Uterus (tissue), 4 donors: ENCODE data around the gene CCN5. TPM values are rescaled to one million over a fixed set of nuclear protein-coding genes. Genes with fewer than 3 reads are reported as not detected.

Experiments
- DNase-seq, 2 donors: peaks; one replicate each; pipeline ENCODE4 v3.0.0-alpha.2; 2019 to 2020
- H3K27ac ChIP-seq, 2 donors: fragments of 200-600 bp; sonication (generic); 1 replicate in 1 of 2; 2 replicates in 1 of 2; pipeline ENCODE4 v1.5.1; 2016 to 2018
- H3K27me3 ChIP-seq, 2 donors: fragments of 200-600 bp; sonication (generic); one replicate each; pipeline ENCODE4 v1.5.1; 2018 to 2019; ENCODE audit warnings: control low read depth in 1 of 2
- H3K36me3 ChIP-seq, 2 donors: fragments of 200-600 bp; sonication (generic); one replicate each; pipeline ENCODE4 v1.5.1; 2019; ENCODE audit warnings: control low read depth in 1 of 2
- H3K4me1 ChIP-seq, 2 donors: fragments of 200-600 bp; sonication (generic); one replicate each; pipeline ENCODE4 v1.5.1; 2018 to 2019; ENCODE audit warnings: control low read depth in 1 of 2
- H3K4me3 ChIP-seq, 2 donors: fragments of 200-600 bp; sonication (generic); 1 replicate in 1 of 2; 2 replicates in 1 of 2; pipeline ENCODE4 v1.5.1; 2018 to 2019; ENCODE audit warnings: mild to moderate bottlenecking in 1 of 2
- H3K9me3 ChIP-seq, 2 donors: fragments of 200-600 bp; sonication (generic); one replicate each; pipeline ENCODE4 v1.5.1; 2019; ENCODE audit warnings: control low read depth in 1 of 2
- CTCF ChIP-seq, 4 experiments: fragments of 200-600 bp in 2 of 4; fragments of 450-650 bp in 2 of 4; sonication (generic) in 2 of 4; IDR thresholded peaks; one replicate each; pipeline ENCODE4 v1.5.1; 2016 to 2019; ENCODE audit warnings: antibody characterized with exemption in 4 of 4, mild to moderate bottlenecking in 2 of 4, moderate library complexity in 1 of 4
- POLR2A ChIP-seq, 2 donors: fragments of 450-650 bp; IDR thresholded peaks; one replicate each; pipeline ENCODE4 v1.6.1; 2016; ENCODE audit warnings: antibody characterized with exemption in 2 of 2, mild to moderate bottlenecking in 1 of 2, moderate library complexity in 1 of 2
- intact Hi-C: fragments of 100-400 bp; cut with DNase I; formaldehyde crosslinking; loops from one replicate; pipeline ENCODE4 v1.15.1; 2023; ENCODE audit warnings: low total_unique reads
- total RNA-seq, 4 donors: library from RNA; depleted of rRNA in 3 of 4; stranded (reverse); fragments of >200 nt in 3 of 4; gene quantifications; one replicate each; pipeline versions ENCODE4 v1.1.0 to v1.2.4, GENCODE V29; 2014 to 2023
- donor health status: DM: yes; HTN: yes; CAD: no.

Gene CCN5
- total RNA-seq, 4 donors from 2014 or later, result 19.4 to 47.9 (median 29.7) TPM; not detected in 1

DNA sequence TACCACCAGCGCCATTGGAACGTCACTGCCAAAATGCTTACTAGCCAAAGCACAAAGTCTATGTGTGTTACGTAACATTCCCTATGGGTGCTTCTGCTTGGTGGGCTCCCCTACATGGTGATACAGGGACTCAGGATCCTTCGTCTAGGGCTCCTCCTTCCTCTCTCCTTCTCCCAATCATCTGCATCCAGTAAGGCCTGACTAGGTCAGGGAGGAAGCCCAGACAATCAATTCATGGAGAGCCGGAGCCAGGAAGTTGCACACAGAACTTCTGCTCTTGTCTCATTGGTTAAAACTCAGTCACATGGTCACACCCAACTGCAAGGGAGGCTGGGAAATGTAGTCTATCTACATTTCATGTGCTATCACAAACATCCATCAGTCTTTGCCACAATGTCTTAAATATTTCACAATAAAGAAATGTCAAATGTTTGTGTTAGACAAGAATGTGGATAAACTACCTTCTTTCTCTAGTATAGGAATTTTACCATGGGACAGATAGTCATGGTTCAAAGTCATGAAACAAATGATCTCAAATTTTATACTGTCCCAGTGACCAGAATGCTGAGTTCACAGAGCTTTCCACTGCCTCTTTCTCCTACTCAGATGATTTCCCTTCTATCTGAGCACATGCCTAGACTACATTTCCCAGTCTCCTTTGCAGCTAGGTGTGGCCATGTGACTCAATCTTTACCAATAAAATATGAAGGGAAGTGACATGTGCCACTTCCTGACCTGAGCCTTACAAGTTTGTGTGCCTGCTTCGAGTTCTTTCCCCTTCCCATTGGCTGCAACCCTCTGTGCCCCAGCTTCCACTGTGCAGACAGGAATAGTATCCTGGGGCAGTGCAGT lies 21.2 kb downstream of the CCN5 start:
- no peaks in the 10 kb centered on the region for H3K4me1 ChIP-seq
- no peaks in the 10 kb centered on the region for H3K9me3 ChIP-seq
- no peak overlapping the region for H3K4me3 ChIP-seq
- TF ChIP-seq CTCF (IDR thresholded peaks at IDR 0.05), result no peak
- TF ChIP-seq POLR2A (IDR thresholded peaks at IDR 0.05), result no peak
- no peak overlapping the region for H3K27ac ChIP-seq
- peak; percentile 57 to 72 for DNase-seq
- intact Hi-C loops, result no loop called here
- H3K27me3 ChIP-seq, result no peaks in the 10 kb centered on the region
- H3K36me3 ChIP-seq, result no peaks in the 10 kb centered on the region

- Histone ChIP-seq H3K9me3 (no peaks in the 10 kb centered on the region), H3K4me1 (no peaks in the 10 kb centered on the region), H3K27me3 (no peaks in the 10 kb centered on the region), H3K36me3 (no peaks in the 10 kb centered on the region), H3K27ac (no peak overlapping the region), H3K4me3 (no peak overlapping the region)
- intact Hi-C loops, result no loop called here
- TF ChIP-seq POLR2A (IDR thresholded peaks at IDR 0.05), result no peak
- TF ChIP-seq CTCF (IDR thresholded peaks at IDR 0.05), result no peak
- DNase-seq, result no peak
Observed at GRCh38 chr20:44737116-44737515, 21.9 kb downstream of the CCN5 start.

DNA sequence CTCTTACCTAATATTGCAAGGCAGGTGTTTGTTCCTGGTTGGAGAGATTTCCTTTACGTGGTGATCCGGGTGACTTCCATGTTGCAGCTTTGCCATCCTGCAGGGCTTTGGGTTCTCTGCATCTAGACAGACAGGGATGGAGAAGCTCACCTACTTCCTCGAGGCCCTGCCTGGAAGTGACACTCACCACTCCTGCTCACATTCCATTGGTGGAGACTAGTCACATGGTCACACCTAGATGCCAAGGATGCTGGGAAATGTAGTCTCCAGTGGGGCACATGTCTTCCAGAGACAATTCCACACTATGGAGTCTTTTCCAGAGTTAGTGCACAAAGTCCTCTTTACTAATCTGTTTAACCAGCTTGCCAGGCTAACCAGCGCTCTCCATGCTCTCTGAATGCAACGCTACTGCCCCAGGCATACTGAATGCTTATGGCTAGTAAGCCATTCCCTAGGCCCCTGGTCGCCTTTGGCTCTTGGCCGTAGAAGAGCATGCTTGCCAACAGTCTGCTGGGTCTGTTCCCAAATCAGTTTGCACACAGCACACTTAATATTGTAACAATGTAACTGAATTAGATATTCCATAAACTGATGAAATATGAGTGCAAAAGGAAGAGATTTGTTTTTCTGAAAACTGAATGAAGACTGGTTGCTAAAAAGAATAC lies 23.8 kb downstream of the CCN5 start:
- intact Hi-C loops, result no loop called here
- peak; percentile 60 to 72 for DNase-seq
- no peak overlapping the region for H3K4me3 ChIP-seq
- no peaks in the 10 kb centered on the region for H3K4me1 ChIP-seq
- H3K27me3 ChIP-seq, result no peaks in the 10 kb centered on the region
- H3K9me3 ChIP-seq, result no peaks in the 10 kb centered on the region
- H3K27ac ChIP-seq, result no peak overlapping the region
- TF ChIP-seq POLR2A (IDR thresholded peaks at IDR 0.05) (no peak), CTCF (IDR thresholded peaks at IDR 0.05) (no peak)
- no peaks in the 10 kb centered on the region for H3K36me3 ChIP-seq

DNA sequence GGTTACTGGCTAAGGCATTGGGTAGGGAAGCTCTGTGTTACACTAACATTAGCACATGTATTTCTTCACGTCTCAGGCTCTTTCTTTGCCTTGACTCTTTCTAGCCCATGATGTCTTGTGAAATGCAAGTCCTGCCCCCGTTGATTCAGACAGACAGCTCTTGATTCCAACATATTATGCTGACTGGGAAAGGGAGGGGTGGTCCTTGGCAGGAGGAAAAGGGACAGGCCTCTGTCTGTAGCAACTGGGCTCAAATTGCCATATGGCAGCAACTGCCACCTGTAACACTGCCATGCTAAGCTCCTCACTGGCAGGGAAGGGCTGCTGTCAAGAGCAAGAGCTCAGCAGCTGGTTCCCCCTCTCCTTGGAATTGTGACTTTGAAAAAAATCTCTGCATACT lies 24.8 kb downstream of the CCN5 start:
- H3K4me1 ChIP-seq, result no peaks in the 10 kb centered on the region
- no peak overlapping the region for H3K27ac ChIP-seq
- H3K27me3 ChIP-seq, result no peaks in the 10 kb centered on the region
- intact Hi-C loops, result loop anchor here (10.0 kb wide), 1 partner anchor 125 kb away; no protein-coding TSS in a partner anchor
- no peak for DNase-seq
- H3K36me3 ChIP-seq, result no peaks in the 10 kb centered on the region
- TF ChIP-seq POLR2A (IDR thresholded peaks at IDR 0.05) (no peak), CTCF (IDR thresholded peaks at IDR 0.05) (no peak)
- H3K9me3 ChIP-seq, result no peaks in the 10 kb centered on the region
- H3K4me3 ChIP-seq, result no peak overlapping the region
